Right lobe of liver (tissue), 6 donors: ENCODE data around the gene RFFL. TPM values are rescaled to one million over a fixed set of nuclear protein-coding genes. Genes with fewer than 3 reads are reported as not detected.

Experiments
- ATAC-seq, 4 donors: fragments of 200-7000 bp; cut with Tn5 transposase; one replicate each; pipeline ENCODE4 v1.9.1; 2020; ENCODE audit warnings: mild to moderate bottlenecking in 4 of 4, moderate library complexity in 4 of 4
- DNase-seq, 3 donors: peaks; one replicate each; pipeline ENCODE4 v3.0.0-alpha.2; 2020
- H3K27ac ChIP-seq, 3 donors: fragments of 200-600 bp; one replicate each; pipeline ENCODE4 v1.8.0; 2022
- H3K27me3 ChIP-seq, 2 donors: fragments of 200-600 bp; one replicate each; pipeline ENCODE4 v1.8.0; 2022
- H3K36me3 ChIP-seq, 4 donors: fragments of 200-600 bp; sonication (generic) in 1 of 4; one replicate each; pipeline versions ENCODE4 v1.5.1 to v1.8.0; 2017 to 2022; ENCODE audit warnings: control low read depth in 1 of 4
- H3K4me1 ChIP-seq, 4 donors: fragments of 200-600 bp; sonication (generic) in 1 of 4; one replicate each; pipeline versions ENCODE4 v1.5.1 to v1.8.0; 2017 to 2022; ENCODE audit warnings: control low read depth in 1 of 4
- H3K4me3 ChIP-seq, 3 donors: fragments of 200-600 bp; one replicate each; pipeline ENCODE4 v1.8.0; 2022
- H3K9me3 ChIP-seq, 4 donors: fragments of 200-600 bp; sonication (generic) in 1 of 4; one replicate each; pipeline versions ENCODE4 v1.5.1 to v1.8.0; 2017 to 2022; ENCODE audit warnings: control low read depth in 1 of 4
- CTCF ChIP-seq, 4 donors: fragments of 200-600 bp in 3 of 4; fragments of 450-650 bp in 1 of 4; IDR thresholded peaks; one replicate each; pipeline versions ENCODE4 v1.5.1 to v1.8.0; 2016 to 2022; ENCODE audit warnings: antibody characterized with exemption in 4 of 4, mild to moderate bottlenecking in 2 of 4
- POLR2A ChIP-seq: fragments of 450-650 bp; IDR thresholded peaks from one replicate; pipeline ENCODE4 v1.6.1; 2017; ENCODE audit warnings: antibody characterized with exemption, mild to moderate bottlenecking
- WGBS: methylation state at CpG from one replicate; pipeline ENCODE4 v1.1.6; 2018; ENCODE audit warnings: low coverage, low lambda C conversion rate; ENCODE audit not compliant: insufficient coverage; ENCODE audit errors: missing lambda C conversion rate; 5-methylcytosine and 5-hydroxymethylcytosine counted together
- intact Hi-C, 2 donors: fragments of 100-400 bp; cut with DNase I; formaldehyde crosslinking; loops; one replicate each; pipeline versions ENCODE4 v1.11.2 to v1.14.1; 2022
- total RNA-seq, 6 experiments: library from RNA; depleted of rRNA in 2 of 6; stranded (reverse); fragments of >200 nt in 2 of 6; fragmentation: NEBNext Ultra II Directional in 3 of 6; extraction: Animal tissue kit (Norgen Biotek cat#: 25700) in 3 of 6; gene quantifications; one replicate each; pipeline versions ENCODE4 v1.1.0 to v1.2.4, GENCODE V29; 2016 to 2023
- donor health status: DM: no; HTN: yes; CAD: no.
- donor health status: DM: no; HTN: no; CAD: no.
- donor health status: DM: no; HTN: no; CAD: no.
- donor health status: DM: no; HTN: yes; CAD: no.
- donor health status: DM: no; HTN: yes; CAD: no.

Gene RFFL
- total RNA-seq, 6 experiments from 2014 or later, result 29.0 to 39.0 (median 34.1) TPM

- Histone ChIP-seq H3K4me1 (peaks cover 0 to 41% (median 18%) of the 10 kb centered on the region in 4 donors), H3K27ac (peak overlapping the region; percentile 58 to 66 (median 59)), H3K4me3 (peak overlapping the region in 2 of 3 donors; percentile 15 to 39), H3K27me3 (no peaks in the 10 kb centered on the region), H3K36me3 (no peaks in the 10 kb centered on the region), H3K9me3 (no peaks in the 10 kb centered on the region)
- DNase-seq (no peak), ATAC-seq (peak; percentile 70 to 84 (median 82))
- 25% methylated on average over 2 of the region's 2 CpGs for WGBS
- TF ChIP-seq CTCF (IDR thresholded peaks at IDR 0.05) (no peak), POLR2A (no peak)
- intact Hi-C loops, result no loop called here
Observed at GRCh38 chr17:35074711-35075707, 11.5 kb upstream of the RFFL start.

- Histone ChIP-seq H3K4me1 (peaks cover 0 to 38% (median 18%) of the 10 kb centered on the region in 4 donors), H3K27me3 (no peaks in the 10 kb centered on the region), H3K9me3 (no peaks in the 10 kb centered on the region), H3K36me3 (no peaks in the 10 kb centered on the region), H3K4me3 (no peak overlapping the region), H3K27ac (peak overlapping the region; percentile 13 to 66 (median 58))
- DNase-seq, result no peak
- ATAC-seq, result peak in 3 of 4 donors; percentile 45 to 60 (median 50)
- intact Hi-C loops, result no loop called here
- no peak for TF ChIP-seq POLR2A
- no peak for TF ChIP-seq CTCF (IDR thresholded peaks at IDR 0.05)
- 48% methylated on average over 5 of the region's 5 CpGs for WGBS
Observed at GRCh38 chr17:35073991-35074627, 10.6 kb upstream of the RFFL start.

- no peaks in the 10 kb centered on the region for H3K27me3 ChIP-seq
- intact Hi-C loops, result no loop called here
- TF ChIP-seq CTCF (IDR thresholded peaks at IDR 0.05), result no peak
- TF ChIP-seq POLR2A, result no peak
- H3K27ac ChIP-seq, result peak overlapping the region in 1 of 3 donors; percentile 3
- no peaks in the 10 kb centered on the region for H3K36me3 ChIP-seq
- no peak overlapping the region for H3K4me3 ChIP-seq
- H3K4me1 ChIP-seq, result peaks cover 0 to 47% (median 18%) of the 10 kb centered on the region in 4 donors
- WGBS, result 42% methylated on average over 2 of the region's 3 CpGs
- DNase-seq (no peak), ATAC-seq (peak in 1 of 4 donors; percentile 9)
- no peaks in the 10 kb centered on the region for H3K9me3 ChIP-seq
Observed at GRCh38 chr17:35073183-35073790, 9.8 kb upstream of the RFFL start.

- ATAC-seq (peak in 2 of 4 donors; percentile 16 to 19), DNase-seq (no peak)
- intact Hi-C loops, result no loop called here
- no peak overlapping the region for H3K27ac ChIP-seq
- H3K27me3 ChIP-seq, result no peaks in the 10 kb centered on the region
- peaks cover 0 to 52% (median 14%) of the 10 kb centered on the region in 4 donors for H3K4me1 ChIP-seq
- TF ChIP-seq POLR2A (no peak), CTCF (IDR thresholded peaks at IDR 0.05) (no peak)
- H3K4me3 ChIP-seq, result no peak overlapping the region
- no peaks in the 10 kb centered on the region for H3K36me3 ChIP-seq
- H3K9me3 ChIP-seq, result no peaks in the 10 kb centered on the region
- WGBS, result 24% methylated on average over 2 of the region's 2 CpGs
Observed at GRCh38 chr17:35069311-35069710, 5.8 kb upstream of the RFFL start.
